GM12872 (cell line): ENCODE results near the gene PCSK9.

ENCODE experiments used
- CTCF ChIP-seq: IDR thresholded peaks from 3 replicates; pipeline ENCODE4 v1.5.1; 2011; ENCODE audit warnings: low read depth, mild to moderate bottlenecking, low read length, moderate library complexity; ENCODE audit not compliant: insufficient read depth

Gene PCSK9

DNA sequence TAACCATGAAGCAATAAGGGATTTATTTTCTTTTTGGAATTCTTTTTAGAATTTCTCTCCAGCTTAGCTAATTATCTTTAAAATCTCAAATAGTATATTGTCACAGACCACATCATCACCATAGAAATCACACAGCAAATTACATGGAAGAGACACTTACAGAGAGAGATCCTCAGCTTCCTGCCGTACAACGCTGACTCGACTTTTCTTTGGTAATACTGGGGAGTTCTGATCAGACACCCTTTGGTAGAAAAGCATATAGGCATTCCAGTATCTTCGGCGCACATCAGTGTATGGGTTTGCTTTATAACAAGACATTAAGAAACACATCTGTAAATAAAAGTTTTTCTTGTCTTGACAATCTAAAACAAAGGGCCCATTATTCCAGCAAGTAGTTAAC, 55.7 kb downstream of the PCSK9 start:
- no peak for TF ChIP-seq CTCF

- no peak for TF ChIP-seq CTCF
Measured at GRCh38 chr1:55103891-55104290, 64.5 kb downstream of the PCSK9 start.

DNA sequence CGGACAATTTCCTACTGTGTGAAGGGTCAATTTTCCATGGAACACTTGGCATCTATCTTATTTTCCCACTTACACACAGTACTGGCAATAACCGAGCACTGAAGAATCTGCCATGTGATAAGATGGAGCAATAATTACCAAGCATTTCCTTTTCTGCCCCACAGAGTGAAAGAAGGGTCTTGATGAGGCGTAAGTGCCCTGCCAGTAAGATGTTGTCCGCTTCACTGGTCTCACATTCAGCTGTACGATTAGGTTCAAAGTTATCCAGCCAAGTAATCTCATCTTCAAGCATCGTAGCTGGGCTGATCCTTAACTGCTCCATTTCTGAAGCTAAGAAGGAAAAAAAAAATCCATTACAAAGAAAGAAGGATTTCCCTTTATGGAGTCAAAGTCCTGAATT, 67.8 kb downstream of the PCSK9 start:
- no peak for TF ChIP-seq CTCF
